ENCODE measurements around the gene PALS2. TPM values are rescaled to one million over a fixed set of nuclear protein-coding genes. Genes with fewer than 3 reads are reported as not detected.

PALS2 gene
- total RNA-seq, 1 experiment from 2014 or later: 44.6 TPM

DNA sequence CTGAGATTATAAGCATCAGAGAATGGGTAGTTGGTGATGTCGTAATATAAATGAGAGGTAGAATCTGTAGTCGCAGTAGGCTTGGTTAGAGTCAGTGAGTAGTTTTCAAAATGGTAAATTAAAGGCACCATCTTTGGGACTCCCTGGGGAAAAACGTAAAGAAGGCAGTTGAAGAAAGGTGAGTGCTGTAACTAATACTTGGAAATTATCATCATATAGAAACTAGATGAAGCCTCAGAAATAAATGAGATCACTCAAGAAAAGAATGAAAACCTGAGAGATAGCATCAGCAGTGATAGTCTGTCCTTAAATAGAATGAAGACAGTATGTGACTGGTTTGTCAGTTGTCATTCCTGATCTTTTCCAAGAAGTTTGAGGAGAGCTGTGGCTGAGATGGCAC, 23.8 kb downstream of the PALS2 start:
- no peak overlapping the region for H3K4me3 ChIP-seq (replicated peaks in 1 of 2; ENCODE audit: low read depth in 1 of 2, low read length in 2 of 2)
- CTCF ChIA-PET: no interaction called here
- no peak overlapping the region for H3K9ac ChIP-seq (ENCODE audit: low read length)
- no peaks in the 10 kb centered on the region for H3K9me3 ChIP-seq (ENCODE audit: control insufficient read depth in 1 of 2, insufficient read depth in 1 of 2, low read depth in 1 of 2, low read length in 2 of 2)
- no peaks in the 10 kb centered on the region for H3K4me1 ChIP-seq (ENCODE audit: control insufficient read depth in 1 of 2, insufficient read depth in 2 of 2, low read length in 2 of 2)
- no peaks in the 10 kb centered on the region for H3K36me3 ChIP-seq (ENCODE audit: control insufficient read depth in 1 of 2, insufficient read depth in 2 of 2, low read length in 2 of 2)
- POLR2A ChIA-PET: no interaction called here
- DNase-seq (ENCODE audit: low read depth, low spot score): no peak
- no peak overlapping the region for H2AFZ ChIP-seq (ENCODE audit: low read depth, low read length, poor library complexity, severe bottlenecking)
- intact Hi-C loops (cut with micrococcal nuclease): no loop called here
- H3K27ac ChIP-seq (ENCODE audit: low read depth, low read length): no peak overlapping the region
- H3K79me2 ChIP-seq (ENCODE audit: insufficient read depth, low read length): peaks cover 95% of the 10 kb centered on the region
- RAD21 ChIA-PET (ENCODE audit: low non-redundant PET in 1 of 2, low total read pairs in 2 of 2, uncharacterized antibody in 2 of 2, unreplicated experiment in 2 of 2): no interaction called here
- ATAC-seq: no peak
- no peaks in the 10 kb centered on the region for H3K9me2 ChIP-seq (ENCODE audit: insufficient read depth)
- TF ChIP-seq, protein P1, sequence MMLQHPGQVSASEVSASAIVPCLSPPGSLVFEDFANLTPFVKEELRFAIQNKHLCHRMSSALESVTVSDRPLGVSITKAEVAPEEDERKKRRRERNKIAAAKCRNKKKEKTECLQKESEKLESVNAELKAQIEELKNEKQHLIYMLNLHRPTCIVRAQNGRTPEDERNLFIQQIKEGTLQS (IDR thresholded peaks at IDR 0.05): no peak
- no peaks in the 10 kb centered on the region for H3K27me3 ChIP-seq (ENCODE audit: insufficient read depth, low read length)
- no peak overlapping the region for H3K4me2 ChIP-seq (ENCODE audit: low read length)
- peaks cover 4% of the 10 kb centered on the region; the same call in 1 of the 2 replicates for H4K20me1 ChIP-seq (ENCODE audit: insufficient read depth)
- no TSS peak for BruUV-seq (replicated peaks)

DNA sequence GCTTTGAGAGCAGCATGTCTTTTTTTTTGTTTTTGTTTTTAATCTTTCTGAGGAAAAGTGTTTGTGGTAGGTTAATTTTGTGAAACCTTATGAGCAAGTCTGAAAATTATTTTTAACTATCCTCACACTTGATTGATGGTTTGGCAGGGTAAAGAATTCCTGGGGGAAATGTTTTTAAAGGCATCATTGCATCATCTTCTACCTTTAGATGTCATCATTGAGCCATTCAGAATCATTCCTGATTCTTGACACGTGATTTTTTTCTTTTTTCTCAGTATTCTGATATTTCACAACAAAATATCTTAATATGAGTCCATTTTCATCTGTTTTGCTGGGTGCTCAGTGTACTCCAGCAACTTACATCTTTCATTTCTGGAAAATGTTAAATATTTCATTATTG, 28.3 kb downstream of the PALS2 start:
- Histone ChIP-seq H3K4me2 (ENCODE audit: low read length) (no peak overlapping the region), H3K36me3 (ENCODE audit: control insufficient read depth in 1 of 2, insufficient read depth in 2 of 2, low read length in 2 of 2) (no peaks in the 10 kb centered on the region), H2AFZ (ENCODE audit: low read depth, low read length, poor library complexity, severe bottlenecking) (no peak overlapping the region), H3K79me2 (ENCODE audit: insufficient read depth, low read length) (peaks cover 91% of the 10 kb centered on the region), H3K27me3 (ENCODE audit: insufficient read depth, low read length) (no peaks in the 10 kb centered on the region), H3K4me1 (ENCODE audit: control insufficient read depth in 1 of 2, insufficient read depth in 2 of 2, low read length in 2 of 2) (no peaks in the 10 kb centered on the region), H3K9ac (ENCODE audit: low read length) (no peak overlapping the region), H3K27ac (ENCODE audit: low read depth, low read length) (no peak overlapping the region), H3K4me3 (replicated peaks in 1 of 2; ENCODE audit: low read depth in 1 of 2, low read length in 2 of 2) (no peak overlapping the region), H3K9me3 (ENCODE audit: control insufficient read depth in 1 of 2, insufficient read depth in 1 of 2, low read depth in 1 of 2, low read length in 2 of 2) (no peaks in the 10 kb centered on the region), H3K9me2 (ENCODE audit: insufficient read depth) (no peaks in the 10 kb centered on the region), H4K20me1 (ENCODE audit: insufficient read depth) (0 out of 2 replicates have a peak, but pooled peaks cover 5% of the 10 kb centered on the region)
- intact Hi-C loops (cut with micrococcal nuclease): no loop called here
- no TSS peak for BruUV-seq (replicated peaks)
- CTCF ChIA-PET: no interaction called here
- RAD21 ChIA-PET (ENCODE audit: low non-redundant PET in 1 of 2, low total read pairs in 2 of 2, uncharacterized antibody in 2 of 2, unreplicated experiment in 2 of 2): no interaction called here
- ATAC-seq (no peak), DNase-seq (ENCODE audit: low read depth, low spot score) (no peak)
- POLR2A ChIA-PET: no interaction called here
- TF ChIP-seq YY1 (IDR thresholded peaks at IDR 0.05; ENCODE audit: extremely low read depth, insufficient replicate concordance, low read depth, low read length) (no peak), ELF1 (IDR thresholded peaks at IDR 0.05; ENCODE audit: borderline replicate concordance, low read depth) (no peak), EZH2phosphoT487 (IDR thresholded peaks at IDR 0.05; ENCODE audit: borderline replicate concordance) (no peak), SRF (IDR thresholded peaks at IDR 0.05; ENCODE audit: low read depth) (no peak), FOSL1 (IDR thresholded peaks at IDR 0.05; ENCODE audit: low read depth) (no peak), ZFX (IDR thresholded peaks at IDR 0.05) (no peak), POLR2AphosphoS5 (IDR thresholded peaks at IDR 0.05; ENCODE audit: low read depth, low read length) (no peak), JUND (IDR thresholded peaks at IDR 0.05) (no peak), RAD21 (IDR thresholded peaks at IDR 0.05; ENCODE audit: low read depth) (no peak), TCF7L2 (IDR thresholded peaks at IDR 0.05; ENCODE audit: borderline replicate concordance, extremely low read depth, insufficient read depth, insufficient read length) (no peak), ZNF274 (IDR thresholded peaks at IDR 0.05; ENCODE audit: low read depth, low read length) (no peak), SIN3A (IDR thresholded peaks at IDR 0.05; ENCODE audit: low read depth) (no peak), EGR1 (IDR thresholded peaks at IDR 0.05; ENCODE audit: low read depth) (no peak)
- TF ChIP-seq, protein P2, sequence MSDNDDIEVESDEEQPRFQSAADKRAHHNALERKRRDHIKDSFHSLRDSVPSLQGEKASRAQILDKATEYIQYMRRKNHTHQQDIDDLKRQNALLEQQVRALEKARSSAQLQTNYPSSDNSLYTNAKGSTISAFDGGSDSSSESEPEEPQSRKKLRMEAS (IDR thresholded peaks at IDR 0.05): no peak
- TF ChIP-seq, protein P3, sequence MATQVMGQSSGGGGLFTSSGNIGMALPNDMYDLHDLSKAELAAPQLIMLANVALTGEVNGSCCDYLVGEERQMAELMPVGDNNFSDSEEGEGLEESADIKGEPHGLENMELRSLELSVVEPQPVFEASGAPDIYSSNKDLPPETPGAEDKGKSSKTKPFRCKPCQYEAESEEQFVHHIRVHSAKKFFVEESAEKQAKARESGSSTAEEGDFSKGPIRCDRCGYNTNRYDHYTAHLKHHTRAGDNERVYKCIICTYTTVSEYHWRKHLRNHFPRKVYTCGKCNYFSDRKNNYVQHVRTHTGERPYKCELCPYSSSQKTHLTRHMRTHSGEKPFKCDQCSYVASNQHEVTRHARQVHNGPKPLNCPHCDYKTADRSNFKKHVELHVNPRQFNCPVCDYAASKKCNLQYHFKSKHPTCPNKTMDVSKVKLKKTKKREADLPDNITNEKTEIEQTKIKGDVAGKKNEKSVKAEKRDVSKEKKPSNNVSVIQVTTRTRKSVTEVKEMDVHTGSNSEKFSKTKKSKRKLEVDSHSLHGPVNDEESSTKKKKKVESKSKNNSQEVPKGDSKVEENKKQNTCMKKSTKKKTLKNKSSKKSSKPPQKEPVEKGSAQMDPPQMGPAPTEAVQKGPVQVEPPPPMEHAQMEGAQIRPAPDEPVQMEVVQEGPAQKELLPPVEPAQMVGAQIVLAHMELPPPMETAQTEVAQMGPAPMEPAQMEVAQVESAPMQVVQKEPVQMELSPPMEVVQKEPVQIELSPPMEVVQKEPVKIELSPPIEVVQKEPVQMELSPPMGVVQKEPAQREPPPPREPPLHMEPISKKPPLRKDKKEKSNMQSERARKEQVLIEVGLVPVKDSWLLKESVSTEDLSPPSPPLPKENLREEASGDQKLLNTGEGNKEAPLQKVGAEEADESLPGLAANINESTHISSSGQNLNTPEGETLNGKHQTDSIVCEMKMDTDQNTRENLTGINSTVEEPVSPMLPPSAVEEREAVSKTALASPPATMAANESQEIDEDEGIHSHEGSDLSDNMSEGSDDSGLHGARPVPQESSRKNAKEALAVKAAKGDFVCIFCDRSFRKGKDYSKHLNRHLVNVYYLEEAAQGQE (IDR thresholded peaks at IDR 0.05; ENCODE audit: low read depth): no peak
- TF ChIP-seq, protein P4, sequence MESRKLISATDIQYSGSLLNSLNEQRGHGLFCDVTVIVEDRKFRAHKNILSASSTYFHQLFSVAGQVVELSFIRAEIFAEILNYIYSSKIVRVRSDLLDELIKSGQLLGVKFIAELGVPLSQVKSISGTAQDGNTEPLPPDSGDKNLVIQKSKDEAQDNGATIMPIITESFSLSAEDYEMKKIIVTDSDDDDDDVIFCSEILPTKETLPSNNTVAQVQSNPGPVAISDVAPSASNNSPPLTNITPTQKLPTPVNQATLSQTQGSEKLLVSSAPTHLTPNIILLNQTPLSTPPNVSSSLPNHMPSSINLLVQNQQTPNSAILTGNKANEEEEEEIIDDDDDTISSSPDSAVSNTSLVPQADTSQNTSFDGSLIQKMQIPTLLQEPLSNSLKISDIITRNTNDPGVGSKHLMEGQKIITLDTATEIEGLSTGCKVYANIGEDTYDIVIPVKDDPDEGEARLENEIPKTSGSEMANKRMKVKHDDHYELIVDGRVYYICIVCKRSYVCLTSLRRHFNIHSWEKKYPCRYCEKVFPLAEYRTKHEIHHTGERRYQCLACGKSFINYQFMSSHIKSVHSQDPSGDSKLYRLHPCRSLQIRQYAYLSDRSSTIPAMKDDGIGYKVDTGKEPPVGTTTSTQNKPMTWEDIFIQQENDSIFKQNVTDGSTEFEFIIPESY (IDR thresholded peaks at IDR 0.05; ENCODE audit: extremely low read depth, insufficient replicate concordance, low read length): no peak
